Endothelial cell of umbilical vein (primary cell): ENCODE results near the gene BEND5.

ENCODE experiments used
- CTCF ChIP-seq, 2 donors: IDR thresholded peaks; 1 replicate in 1 of 2; 2 replicates in 1 of 2; pipeline ENCODE4 v1.5.1; 2011; ENCODE audit warnings: low read length in 2 of 2, mild to moderate bottlenecking in 2 of 2, moderate library complexity in 2 of 2, control low read depth in 1 of 2, inconsistent platforms in 1 of 2, low read depth in 1 of 2; ENCODE audit not compliant: insufficient read depth in 1 of 2; ENCODE audit errors: extremely low read depth in 1 of 2
- EZH2 ChIP-seq: IDR thresholded peaks from 2 replicates; pipeline ENCODE4 v1.6.1; 2012; ENCODE audit warnings: borderline replicate concordance, low read depth, mild to moderate bottlenecking, moderate library complexity, low read length, inconsistent platforms; ENCODE audit not compliant: severe bottlenecking
- FOS ChIP-seq: IDR thresholded peaks from 2 replicates; pipeline ENCODE4 v1.6.1; 2011; ENCODE audit warnings: mild to moderate bottlenecking, low read length, moderate library complexity, borderline replicate concordance; ENCODE audit not compliant: insufficient read depth
- JUN ChIP-seq: IDR thresholded peaks from 2 replicates; pipeline ENCODE4 v1.6.1; 2011; ENCODE audit warnings: borderline replicate concordance, low read depth; ENCODE audit not compliant: insufficient read length, insufficient read depth
- MAX ChIP-seq: IDR thresholded peaks from 2 replicates; pipeline ENCODE4 v1.6.1; 2011; ENCODE audit not compliant: insufficient read depth, insufficient read length
- MYC ChIP-seq: IDR thresholded peaks from one replicate; pipeline ENCODE4 v1.6.1; 2011; ENCODE audit warnings: mild to moderate bottlenecking, low read depth, low read length
- POLR2A ChIP-seq: IDR thresholded peaks from 2 replicates; pipeline ENCODE4 v1.6.1; 2012; ENCODE audit warnings: low read depth, mild to moderate bottlenecking, control low read depth, low read length
- POLR2AphosphoS5 ChIP-seq: IDR thresholded peaks from 2 replicates; pipeline ENCODE4 v1.6.1; 2012; ENCODE audit warnings: low read depth, mild to moderate bottlenecking, control low read depth, low read length, moderate library complexity; ENCODE audit not compliant: insufficient read depth

GRCh38 chr1:48678710-48679505, 97.8 kb downstream of the BEND5 start:
- no peak for TF ChIP-seq POLR2A
- no peak for TF ChIP-seq EZH2
- no peak for TF ChIP-seq CTCF (IDR thresholded peaks at IDR 0.05; ENCODE audit: extremely low read depth in 1 of 2, insufficient read depth in 1 of 2, low read depth in 1 of 2, low read length in 2 of 2)
- no peak for TF ChIP-seq JUN
- no peak for TF ChIP-seq MAX
- TF ChIP-seq MYC: no peak
- TF ChIP-seq POLR2AphosphoS5: no peak
- TF ChIP-seq FOS: no peak
